ENCODE measurements around the gene PAQR9.

The PAQR9 gene

GRCh38 chr3:142913432-142913831 is 50.0 kb downstream of the PAQR9 start:
- DNase-seq: no peak

- no peak for DNase-seq
Observed at GRCh38 chr3:142912402-142913172, 50.9 kb downstream of the PAQR9 start.

Measured in HCEC 1CT (cell line).